Measurements from ENCODE around the gene MACROH2A1. TPM values are rescaled to one million over a fixed set of nuclear protein-coding genes. Genes with fewer than 3 reads are reported as not detected.
A peak's percentile ranks its signal among the peaks of the same experiment; 100 is the strongest.
"Not testable (repeated sequence)": the region's sequence is repeated elsewhere in the genome, so short reads cannot be mapped to it uniquely, and the experiment has no call there.

The MACROH2A1 gene
- total RNA-seq, 2 donors from 2014 or later: 90.2 to 166 TPM

GRCh38 chr5:135373736-135374515 lies 25.1 kb downstream of the MACROH2A1 start:
- no peak for ATAC-seq
- Mint-ChIP-seq H3K36me3 (peaks cover 22 to 25% of the 10 kb centered on the region in 2 donors), H3K9me3 (no peaks in the 10 kb centered on the region), H3K27ac (peak overlapping the region in 1 of 2 donors; percentile 50)
- DNase-seq (ENCODE audit: low spot score in 2 of 2): no peak

DNA sequence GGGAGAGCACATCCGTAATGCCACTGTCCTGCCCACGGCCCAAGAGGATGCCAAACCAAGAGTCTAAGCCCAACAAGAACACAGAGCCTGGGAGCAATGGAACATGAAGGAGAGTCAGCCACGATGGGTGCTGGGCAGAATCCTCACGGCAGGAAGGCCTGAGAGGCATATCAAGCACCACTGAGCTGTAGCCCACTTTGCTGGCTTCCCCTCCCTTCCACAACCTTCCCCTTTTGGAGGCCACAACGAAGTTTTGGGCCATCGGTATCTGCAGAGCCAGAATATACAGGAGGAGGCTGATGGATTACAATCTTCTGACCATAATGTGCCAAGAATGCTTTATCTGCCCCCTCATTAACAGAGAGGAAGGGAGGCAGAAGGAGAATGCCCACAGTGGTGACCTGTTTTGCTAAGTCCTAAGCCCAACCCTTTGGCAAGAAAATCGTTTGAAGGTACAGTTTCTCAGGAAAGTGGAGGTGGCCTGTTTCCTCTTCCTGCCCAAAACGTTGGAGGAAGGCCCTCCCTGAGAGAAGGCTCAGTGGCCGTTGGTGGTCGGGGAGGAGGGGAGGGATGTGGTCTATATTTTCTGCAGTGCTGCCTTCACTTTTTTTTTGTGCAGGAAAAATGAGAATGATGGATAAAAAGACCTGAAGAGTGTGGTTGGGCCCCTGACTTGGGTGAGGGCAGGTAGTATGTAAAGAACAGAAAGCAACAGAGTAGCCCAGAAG lies 26.2 kb downstream of the MACROH2A1 start:
- peaks cover 21 to 24% of the 10 kb centered on the region in 2 donors for H3K36me3 Mint-ChIP-seq
- H3K9me3 Mint-ChIP-seq: no peaks in the 10 kb centered on the region
- ATAC-seq: no peak
- H3K27ac Mint-ChIP-seq: peak overlapping the region in 1 of 2 donors; percentile 88
- no peak for DNase-seq (ENCODE audit: low spot score in 2 of 2)

DNA sequence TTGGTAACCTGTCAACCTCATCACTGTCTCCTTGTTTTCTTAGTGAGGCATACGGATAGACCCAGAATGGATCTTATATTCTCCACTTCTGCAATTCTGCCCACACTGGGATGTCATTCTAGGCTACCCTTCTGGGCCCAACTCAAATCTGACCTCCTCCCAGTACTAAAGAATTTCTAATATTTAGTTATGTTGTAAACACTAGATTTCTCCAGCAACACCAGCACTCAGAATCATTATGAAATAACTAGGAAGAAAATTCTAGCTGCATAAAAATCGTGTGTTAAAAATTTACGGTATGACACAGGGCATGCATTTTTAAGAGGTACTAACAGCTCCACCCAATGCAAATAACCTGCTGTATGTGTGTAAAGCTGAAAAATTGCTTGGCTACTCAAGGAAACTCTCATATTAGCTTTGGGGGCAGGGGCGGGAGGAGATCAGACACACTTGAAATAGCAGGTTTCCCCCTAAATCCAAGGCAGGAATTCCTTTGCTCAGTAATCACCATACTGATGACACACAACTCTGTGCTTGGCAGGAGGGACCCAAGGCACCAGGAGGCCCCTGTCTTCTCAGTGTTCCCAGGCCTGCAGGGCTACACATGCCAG lies 27.3 kb downstream of the MACROH2A1 start:
- Mint-ChIP-seq H3K27ac (no peak overlapping the region), H3K36me3 (peaks cover 21 to 24% of the 10 kb centered on the region in 2 donors), H3K9me3 (no peaks in the 10 kb centered on the region)
- DNase-seq (ENCODE audit: low spot score in 2 of 2) (no peak), ATAC-seq (no peak)

DNA sequence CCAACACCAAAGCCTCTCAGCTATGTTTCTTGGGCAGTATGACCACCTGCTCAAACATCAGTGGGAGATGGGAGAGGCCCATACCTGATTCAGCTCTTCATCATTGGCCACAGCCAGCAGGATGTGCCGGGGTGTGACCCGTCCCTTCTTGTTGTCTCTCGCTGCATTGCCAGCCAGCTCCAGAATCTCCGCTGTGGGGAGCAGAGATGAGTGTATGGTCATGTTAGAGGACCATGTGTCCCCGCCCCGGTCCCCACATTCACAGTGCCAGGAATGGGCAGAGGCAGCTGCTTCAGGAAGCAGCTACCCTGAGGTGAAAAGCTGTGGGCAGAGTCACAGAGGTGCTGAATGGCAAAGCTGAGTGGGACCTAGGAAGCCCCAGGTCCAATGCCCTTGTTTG lies 29.1 kb downstream of the MACROH2A1 start:
- Mint-ChIP-seq H3K36me3 (peaks cover 20 to 25% of the 10 kb centered on the region in 2 donors), H3K27ac (peak overlapping the region; percentile 29 to 82), H3K9me3 (no peaks in the 10 kb centered on the region)
- DNase-seq (ENCODE audit: low spot score in 2 of 2) (no peak), ATAC-seq (no peak)

GRCh38 chr5:135367554-135367953 lies 31.5 kb downstream of the MACROH2A1 start:
- Mint-ChIP-seq H3K9me3 (no peaks in the 10 kb centered on the region), H3K36me3 (peaks cover 19 to 25% of the 10 kb centered on the region in 2 donors), H3K27ac (no peak overlapping the region)
- ATAC-seq (no peak), DNase-seq (ENCODE audit: low spot score in 2 of 2) (no peak)

DNA sequence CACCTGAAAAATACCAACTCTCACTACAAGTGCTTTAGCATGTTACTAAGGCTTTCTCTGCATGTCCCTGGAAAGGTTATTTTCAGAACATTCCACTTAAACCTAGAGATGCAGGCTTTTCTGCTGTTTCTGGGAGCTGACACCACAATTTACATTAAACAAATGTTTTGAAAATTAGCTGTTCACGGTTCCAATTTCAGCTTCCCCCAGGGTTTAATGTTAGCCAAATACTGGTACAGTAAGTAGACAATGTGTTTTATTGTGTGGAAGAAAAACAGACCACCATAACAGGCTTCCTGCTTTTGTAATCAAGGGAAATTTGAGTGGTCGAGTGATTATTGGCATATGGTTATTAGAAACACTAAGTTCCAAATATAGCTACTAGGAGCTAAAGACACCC lies 32.0 kb downstream of the MACROH2A1 start:
- Mint-ChIP-seq H3K27ac (no peak overlapping the region), H3K9me3 (no peaks in the 10 kb centered on the region), H3K36me3 (peaks cover 19 to 25% of the 10 kb centered on the region in 2 donors)
- no peak for ATAC-seq
- DNase-seq (ENCODE audit: low spot score in 2 of 2): no peak

DNA sequence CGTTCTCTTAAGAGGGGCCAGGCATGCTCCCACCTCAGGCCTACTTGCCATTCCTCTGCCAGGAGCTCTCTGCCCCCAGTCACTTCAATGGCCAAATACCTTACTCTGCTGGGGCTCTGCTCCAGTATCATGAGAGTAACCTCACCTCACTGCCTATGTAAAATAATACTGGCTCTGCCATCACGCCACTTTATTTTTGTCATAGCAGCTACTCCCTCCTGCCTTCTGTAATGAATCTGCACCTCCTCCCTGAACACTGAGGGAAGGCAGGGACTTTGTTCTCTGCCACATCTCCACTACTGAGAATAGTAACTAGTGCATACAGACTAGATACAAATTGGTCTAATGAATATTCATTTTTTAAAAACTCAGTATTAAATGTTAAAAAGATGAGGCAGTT lies 33.8 kb downstream of the MACROH2A1 start:
- Mint-ChIP-seq H3K27ac (no peak overlapping the region), H3K9me3 (no peaks in the 10 kb centered on the region), H3K36me3 (peaks cover 19 to 24% of the 10 kb centered on the region in 2 donors)
- ATAC-seq (no peak), DNase-seq (ENCODE audit: low spot score in 2 of 2) (no peak)

- no peaks in the 10 kb centered on the region for H3K9me3 Mint-ChIP-seq
- DNase-seq (ENCODE audit: low spot score in 2 of 2): no peak
- no peak overlapping the region for H3K27ac Mint-ChIP-seq
These were observed 34.4 kb downstream of the MACROH2A1 start for GRCh38 chr5:135364421-135365262.

DNA sequence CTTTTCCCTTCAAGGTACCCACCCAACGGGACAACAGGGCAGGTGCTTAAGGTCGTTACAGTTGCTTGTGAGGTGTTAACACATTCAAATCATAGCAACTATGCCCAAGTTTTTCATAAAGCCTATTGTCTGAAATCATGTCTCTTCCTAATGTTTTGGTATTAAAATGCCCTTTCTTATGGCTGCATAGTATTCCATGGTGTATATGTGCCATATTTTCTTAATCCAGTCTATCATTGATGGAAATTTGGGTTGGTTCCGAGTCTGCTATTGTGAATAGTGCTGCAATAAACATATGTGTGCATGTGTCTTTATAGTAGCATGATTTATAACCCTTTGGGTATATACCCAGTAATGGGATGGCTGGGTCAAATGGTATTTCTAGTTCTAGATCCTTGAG lies 35.7 kb downstream of the MACROH2A1 start:
- ATAC-seq; H3K27ac Mint-ChIP-seq; H3K9me3 Mint-ChIP-seq; DNase-seq (ENCODE audit: low spot score in 2 of 2): not testable (repeated sequence)
- H3K36me3 Mint-ChIP-seq: peaks cover 7 to 24% of the 10 kb centered on the region in 2 donors

More at GRCh38 chr5:135364421-135365262, 34.4 kb downstream of the MACROH2A1 start:
- peaks cover 12 to 24% of the 10 kb centered on the region in 2 donors for H3K36me3 Mint-ChIP-seq
- ATAC-seq: no peak

DNA sequence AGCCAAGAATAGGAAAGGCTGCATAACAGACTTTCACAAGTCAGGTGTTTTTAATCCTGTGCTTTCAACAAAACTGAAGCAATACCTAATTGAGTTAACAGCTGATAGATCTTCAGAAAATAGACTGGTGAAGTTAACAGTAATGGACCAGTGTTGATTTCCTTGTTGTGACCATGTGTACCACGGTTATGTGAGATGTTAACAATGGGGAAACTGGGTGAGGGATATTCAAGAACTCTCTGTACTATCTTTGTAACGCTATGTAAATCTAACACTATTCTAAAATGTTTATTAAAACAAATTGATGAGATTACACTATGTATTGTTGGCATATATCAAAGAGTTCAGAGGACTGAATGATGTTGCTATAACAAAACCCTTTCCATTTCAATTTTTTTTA lies 36.9 kb downstream of the MACROH2A1 start:
- DNase-seq (ENCODE audit: low spot score in 2 of 2): no peak

DNA sequence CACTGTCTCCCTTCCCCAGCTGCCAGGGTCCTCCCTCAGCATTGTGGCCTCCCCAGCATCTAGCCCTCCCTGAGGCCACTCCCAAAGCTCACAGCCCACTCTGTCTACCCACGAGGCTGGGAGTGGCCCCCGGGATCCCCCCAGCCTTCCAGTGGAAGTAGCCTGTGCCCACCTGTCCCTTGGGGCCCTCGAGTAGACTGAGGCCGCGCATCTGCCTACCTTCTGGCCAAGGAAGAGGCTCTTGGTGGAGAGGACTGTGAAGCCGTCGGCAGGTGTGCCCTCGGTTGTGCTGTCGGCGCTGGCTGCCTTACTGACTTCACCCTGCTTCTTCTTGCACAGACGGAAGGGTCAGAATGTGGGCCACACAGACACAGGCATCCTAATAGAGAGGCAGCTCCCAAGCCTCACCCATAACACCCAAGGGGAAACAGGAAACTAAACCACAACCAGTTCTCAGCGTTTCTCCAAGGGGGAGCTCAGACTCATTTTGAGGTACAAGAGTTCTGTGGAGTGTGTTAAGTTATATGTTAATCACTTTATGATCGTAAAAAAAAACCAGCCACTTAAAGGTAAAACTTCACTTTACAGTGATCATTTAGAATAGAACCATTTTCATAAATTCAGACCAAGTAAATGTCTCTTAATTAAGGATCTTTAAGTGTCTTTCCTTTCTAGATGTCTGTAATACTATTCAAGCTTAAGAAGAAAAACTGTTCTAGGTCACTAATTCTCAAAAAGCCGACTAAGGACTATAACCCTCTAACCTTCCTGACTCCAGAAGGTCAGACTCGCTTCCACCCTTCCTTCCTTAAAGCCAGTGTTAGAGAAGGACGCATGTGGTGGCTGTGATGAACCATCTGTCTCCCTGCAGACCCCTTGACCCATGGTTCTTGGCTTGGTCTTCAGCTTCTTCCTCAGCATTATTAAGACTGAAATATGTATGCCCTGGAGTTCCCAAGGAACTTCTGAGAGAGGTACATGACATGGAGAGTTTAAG lies 38.5 kb downstream of the MACROH2A1 start:
- no peaks in the 10 kb centered on the region for H3K9me3 Mint-ChIP-seq
- ATAC-seq: no peak

More for the DNA sequence above, 36.9 kb downstream of the MACROH2A1 start:
- Mint-ChIP-seq H3K9me3 (no peaks in the 10 kb centered on the region), H3K36me3 (peaks cover 10 to 24% of the 10 kb centered on the region in 2 donors), H3K27ac (no peak overlapping the region)
- no peak for ATAC-seq

DNA sequence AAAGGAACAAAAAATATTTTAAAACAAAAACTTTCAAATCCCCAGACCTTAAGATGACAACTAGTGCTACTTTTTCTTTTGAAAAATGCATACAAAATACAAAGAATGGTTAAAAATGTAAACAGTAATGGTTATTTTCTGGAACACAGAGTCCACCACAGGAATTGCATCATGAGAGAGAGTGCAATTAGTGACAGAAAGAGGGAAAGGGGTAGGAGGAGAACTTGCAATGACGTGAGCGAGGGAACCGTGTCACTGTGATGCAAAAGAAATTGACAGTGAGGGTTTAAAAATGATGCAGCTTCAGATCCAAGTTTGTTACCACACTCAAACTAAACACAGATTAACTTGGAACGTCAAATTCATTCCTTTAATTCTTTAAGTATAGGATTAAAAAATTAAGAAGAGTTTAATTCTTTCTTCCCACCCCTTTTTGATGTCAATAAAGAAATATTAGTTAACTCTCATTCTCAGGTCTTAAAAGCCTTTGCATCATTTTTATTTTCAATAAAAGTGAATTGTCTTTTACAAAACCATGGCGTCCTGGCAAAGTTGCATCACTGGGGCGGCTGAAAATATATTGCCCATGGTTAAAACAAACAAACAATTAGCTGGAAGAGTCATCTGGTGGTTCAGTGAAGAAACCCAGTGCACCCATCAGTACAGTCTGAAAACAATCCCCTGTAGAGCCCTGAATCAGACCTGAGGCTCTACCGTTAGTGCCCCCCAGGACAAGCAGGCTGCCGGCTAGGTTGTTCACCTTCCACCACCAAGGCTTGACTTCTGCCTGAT lies 39.5 kb downstream of the MACROH2A1 start:
- DNase-seq (ENCODE audit: low spot score in 2 of 2) (no peak), ATAC-seq (no peak)
- Mint-ChIP-seq H3K36me3 (peaks cover 12 to 14% of the 10 kb centered on the region in 2 donors), H3K27ac (peak overlapping the region in 1 of 2 donors; percentile 81), H3K9me3 (no peaks in the 10 kb centered on the region)

More for the DNA sequence above, 38.5 kb downstream of the MACROH2A1 start:
- H3K27ac Mint-ChIP-seq: peak overlapping the region; percentile 51 to 81
- H3K36me3 Mint-ChIP-seq: peaks cover 5 to 18% of the 10 kb centered on the region in 2 donors
- DNase-seq (ENCODE audit: low spot score in 2 of 2): no peak

DNA sequence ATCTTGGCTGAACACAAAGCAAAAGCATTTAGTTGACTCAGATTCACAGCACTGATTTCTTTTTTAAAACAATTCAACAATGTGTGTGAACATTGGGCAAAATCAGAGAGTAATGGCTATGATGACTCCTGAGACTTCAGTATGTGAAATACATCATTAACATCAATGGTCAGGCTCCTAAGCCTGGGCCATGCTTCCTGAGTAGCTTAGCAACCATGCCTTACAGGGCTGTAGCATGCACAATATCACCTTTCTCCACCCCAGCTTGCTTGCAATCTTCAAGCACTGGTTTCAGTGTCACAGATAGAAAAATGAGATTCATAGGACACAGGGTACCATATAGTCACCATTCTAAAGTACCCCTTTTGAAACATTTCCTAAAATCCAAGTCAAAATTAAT lies 41.3 kb downstream of the MACROH2A1 start:
- H3K36me3 Mint-ChIP-seq: peaks cover 12 to 18% of the 10 kb centered on the region in 2 donors
- DNase-seq (ENCODE audit: low spot score in 2 of 2): no peak

GRCh38 chr5:135356522-135357318 lies 42.3 kb downstream of the MACROH2A1 start:
- H3K36me3 Mint-ChIP-seq: peaks cover 12 to 18% of the 10 kb centered on the region in 2 donors
- no peak for ATAC-seq

More for the DNA sequence above, 41.3 kb downstream of the MACROH2A1 start:
- no peak overlapping the region for H3K27ac Mint-ChIP-seq
- no peak for ATAC-seq
- no peaks in the 10 kb centered on the region for H3K9me3 Mint-ChIP-seq

More at GRCh38 chr5:135356522-135357318, 42.3 kb downstream of the MACROH2A1 start:
- peak overlapping the region in 1 of 2 donors; percentile 65 for H3K27ac Mint-ChIP-seq
- no peaks in the 10 kb centered on the region for H3K9me3 Mint-ChIP-seq
- no peak for DNase-seq (ENCODE audit: low spot score in 2 of 2)

Measured in activated naive CD4-positive, alpha-beta T cell treated with anti-CD3 and anti-CD28 coated beads, Interleukin-2, amount 50 U/mL, for 72 hours (primary cell).